ENCODE measurements around the gene TPSD1.
"Not testable (repeated sequence)": the region's sequence is repeated elsewhere in the genome, so short reads cannot be mapped to it uniquely, and the experiment has no call there.

- TF ChIP-seq REST (IDR thresholded peaks at IDR 0.05; ENCODE audit: insufficient read depth in 1 of 2, low read depth in 2 of 2, low read length in 1 of 2); CTCF (IDR thresholded peaks at IDR 0.05); POLR2AphosphoS5 (IDR thresholded peaks at IDR 0.05; ENCODE audit: low read depth, low read length); TCF7L2 (IDR thresholded peaks at IDR 0.05; ENCODE audit: low read depth, low read length); SIN3A (IDR thresholded peaks at IDR 0.05; ENCODE audit: borderline replicate concordance, insufficient read depth, low read depth, low read length): not testable (repeated sequence)
These were observed 29.2 kb upstream of the TPSD1 start for GRCh38 chr16:1226692-1227091.

All from Panc1 (cell line).